OCI-LY7 (cell line): ENCODE data around the gene DNAJB7.

Source experiments
- CTCF ChIP-seq: fragments of 200-600 bp; sonication (generic); conservative IDR thresholded peaks from 2 replicates; pipeline ENCODE4 v1.5.1; 2014; ENCODE audit warnings: mild to moderate bottlenecking, antibody characterized with exemption, low read length, moderate library complexity, mixed read lengths
- EZH2phosphoT487 ChIP-seq: fragments of 200-600 bp; sonication (generic); IDR thresholded peaks from 2 replicates; pipeline ENCODE4 v1.6.1; 2018; ENCODE audit warnings: low read depth, borderline replicate concordance, mild to moderate bottlenecking, mixed run types, antibody characterized with exemption, low read length, moderate library complexity, mixed read lengths

- TF ChIP-seq CTCF (no peak), EZH2phosphoT487 (no peak)
Measured at GRCh38 chr22:40829131-40829530, 32.8 kb downstream of the DNAJB7 start.
